AG09319 (cell line): ENCODE data around the gene VPS11.

Experiments
- DNase-seq: peaks from one replicate; pipeline ENCODE4 v3.0.0-alpha.2; 2010; ENCODE audit warnings: low read depth; ENCODE audit errors: extremely low read depth
- TF ChIP-seq, protein P1 (sequence below): IDR thresholded peaks from 2 replicates; pipeline ENCODE4 v1.5.1; 2011; ENCODE audit warnings: low read depth, mild to moderate bottlenecking, inconsistent platforms, low read length, moderate library complexity

The VPS11 gene

DNA sequence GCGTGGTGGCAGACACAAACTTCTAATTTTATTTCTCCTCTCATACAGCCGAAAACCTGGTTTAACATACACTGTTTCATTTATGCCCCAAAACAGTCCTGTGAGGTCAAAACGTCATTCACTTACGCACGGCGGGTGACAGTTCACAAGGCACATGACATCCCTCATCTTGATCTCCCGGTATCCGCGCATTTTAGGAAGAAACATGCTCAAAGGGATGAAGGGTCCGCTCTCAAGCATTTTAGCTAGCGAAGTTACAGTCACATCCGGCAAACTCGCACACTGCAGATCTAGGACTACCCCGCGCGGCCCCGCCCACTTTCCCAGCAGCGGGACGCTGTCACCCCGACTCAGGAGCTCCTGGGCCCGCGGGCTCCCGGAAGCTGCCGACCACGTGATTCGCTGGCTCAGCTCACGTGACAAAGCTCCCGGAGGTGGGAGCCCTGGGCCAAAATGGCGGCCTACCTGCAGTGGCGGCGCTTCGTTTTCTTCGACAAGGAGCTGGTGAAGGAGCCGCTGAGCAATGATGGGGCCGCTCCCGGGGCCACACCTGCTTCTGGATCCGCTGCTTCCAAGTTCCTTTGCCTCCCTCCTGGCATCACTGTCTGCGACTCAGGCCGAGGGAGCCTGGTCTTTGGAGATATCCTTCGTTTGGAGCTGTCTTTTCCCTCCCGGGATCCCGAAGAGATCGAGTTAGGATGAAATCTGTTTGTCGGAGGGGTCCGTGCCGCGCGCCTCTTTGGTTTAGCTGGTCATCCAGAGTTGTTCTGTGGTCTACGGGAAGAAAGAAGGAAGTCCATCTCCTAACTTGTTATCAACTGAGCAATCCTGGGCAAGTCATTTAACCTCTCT, at the start of gene VPS11:
VPS11 (plus strand) TSS at position 448 of the 852 bp plus-strand sequence; CDS start at position 454, 6 bp downstream.
- DNase-seq, result peak; percentile 87
- TF ChIP-seq, protein P1, sequence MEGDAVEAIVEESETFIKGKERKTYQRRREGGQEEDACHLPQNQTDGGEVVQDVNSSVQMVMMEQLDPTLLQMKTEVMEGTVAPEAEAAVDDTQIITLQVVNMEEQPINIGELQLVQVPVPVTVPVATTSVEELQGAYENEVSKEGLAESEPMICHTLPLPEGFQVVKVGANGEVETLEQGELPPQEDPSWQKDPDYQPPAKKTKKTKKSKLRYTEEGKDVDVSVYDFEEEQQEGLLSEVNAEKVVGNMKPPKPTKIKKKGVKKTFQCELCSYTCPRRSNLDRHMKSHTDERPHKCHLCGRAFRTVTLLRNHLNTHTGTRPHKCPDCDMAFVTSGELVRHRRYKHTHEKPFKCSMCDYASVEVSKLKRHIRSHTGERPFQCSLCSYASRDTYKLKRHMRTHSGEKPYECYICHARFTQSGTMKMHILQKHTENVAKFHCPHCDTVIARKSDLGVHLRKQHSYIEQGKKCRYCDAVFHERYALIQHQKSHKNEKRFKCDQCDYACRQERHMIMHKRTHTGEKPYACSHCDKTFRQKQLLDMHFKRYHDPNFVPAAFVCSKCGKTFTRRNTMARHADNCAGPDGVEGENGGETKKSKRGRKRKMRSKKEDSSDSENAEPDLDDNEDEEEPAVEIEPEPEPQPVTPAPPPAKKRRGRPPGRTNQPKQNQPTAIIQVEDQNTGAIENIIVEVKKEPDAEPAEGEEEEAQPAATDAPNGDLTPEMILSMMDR, result no peak

DNA sequence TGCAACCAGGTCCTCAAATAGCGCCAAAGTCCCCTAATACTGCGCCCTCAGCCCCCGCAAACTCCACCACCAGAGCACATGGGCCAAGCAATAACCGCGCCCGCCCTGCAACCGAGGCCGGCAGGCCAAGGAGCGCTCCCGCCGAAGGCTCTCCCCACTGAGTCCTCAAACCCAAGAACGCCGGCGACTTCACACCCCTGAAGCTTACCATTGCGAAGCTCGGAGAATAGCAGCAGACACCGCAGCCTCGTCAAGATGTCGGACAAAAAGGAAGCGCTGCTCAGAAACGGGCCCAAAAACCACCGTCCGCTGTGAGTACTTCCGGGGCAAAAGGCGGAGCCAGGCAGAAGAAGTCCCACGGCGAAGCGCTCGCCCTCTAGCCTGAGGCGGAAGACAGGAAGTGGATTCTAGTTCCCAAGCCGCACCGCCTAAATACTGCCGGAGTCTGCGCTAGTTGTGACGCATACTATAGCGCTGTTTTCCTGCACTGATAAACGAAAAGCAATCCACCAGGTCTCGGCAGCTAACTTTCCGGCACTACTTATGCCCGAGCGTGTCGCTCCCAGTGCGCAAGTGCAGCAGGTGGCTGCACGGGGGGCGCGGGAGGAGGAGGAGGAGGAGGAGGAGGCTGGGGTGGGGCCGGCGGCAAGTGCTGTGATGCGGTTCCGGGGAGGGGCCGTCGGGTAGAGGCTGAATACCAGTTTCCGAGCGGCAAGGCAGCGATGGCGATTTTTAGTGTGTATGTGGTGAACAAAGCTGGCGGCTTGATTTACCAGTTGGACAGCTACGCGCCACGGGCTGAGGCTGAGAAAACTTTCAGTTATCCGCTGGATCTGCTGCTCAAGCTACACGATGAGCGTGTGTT, 49.3 kb upstream of the VPS11 start, which contains the start of the genes RPS25 and TRAPPC4:
RPS25 (minus strand) TSS at position 270 of the 865 bp plus-strand sequence; CDS start at position 211, 59 bp downstream.
TRAPPC4 (plus strand) TSS at position 693 of the 865 bp plus-strand sequence; CDS start at position 723, 30 bp downstream.
- TF ChIP-seq, protein P1, result no peak
- DNase-seq, result peak; percentile 79

DNA sequence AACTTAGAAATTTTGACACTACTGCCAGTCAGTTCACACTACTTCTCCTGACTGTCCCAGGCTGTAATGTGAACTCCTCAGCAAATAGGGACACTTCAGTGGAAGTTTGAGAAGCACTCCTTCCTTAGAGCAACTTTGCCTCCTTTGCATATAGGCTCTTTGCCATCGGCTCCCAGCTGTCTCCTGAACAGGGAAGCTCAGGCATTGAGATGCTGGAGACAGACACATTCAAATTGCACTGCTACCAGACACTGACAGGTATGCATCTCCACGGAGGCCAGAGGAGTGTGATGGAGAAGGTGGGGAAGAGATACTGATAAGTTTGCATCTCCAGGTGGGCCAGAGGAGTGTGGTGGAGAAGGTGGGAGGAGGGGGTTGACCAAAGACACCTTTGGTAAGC, 47.6 kb upstream of the VPS11 start:
- TF ChIP-seq, protein P1, result no peak
- no peak for DNase-seq

DNA sequence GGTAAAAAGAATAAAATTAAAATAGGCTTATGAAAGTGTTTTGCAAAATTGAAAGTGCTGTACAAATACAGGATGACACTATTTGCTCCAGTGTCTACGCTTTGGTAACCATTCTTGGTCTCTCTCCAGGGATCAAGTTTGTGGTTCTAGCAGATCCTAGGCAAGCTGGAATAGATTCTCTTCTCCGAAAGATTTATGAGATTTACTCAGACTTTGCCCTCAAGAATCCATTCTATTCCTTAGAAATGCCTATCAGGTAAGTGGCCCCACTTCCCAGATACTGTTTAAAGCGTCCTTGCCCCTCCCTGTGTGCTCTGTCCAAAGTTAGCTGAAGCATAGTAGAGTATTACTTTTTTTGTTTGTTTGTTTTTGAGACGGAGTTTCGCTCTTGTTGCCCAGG, 46.0 kb upstream of the VPS11 start:
- DNase-seq, result no peak
- TF ChIP-seq, protein P1, result no peak

DNA sequence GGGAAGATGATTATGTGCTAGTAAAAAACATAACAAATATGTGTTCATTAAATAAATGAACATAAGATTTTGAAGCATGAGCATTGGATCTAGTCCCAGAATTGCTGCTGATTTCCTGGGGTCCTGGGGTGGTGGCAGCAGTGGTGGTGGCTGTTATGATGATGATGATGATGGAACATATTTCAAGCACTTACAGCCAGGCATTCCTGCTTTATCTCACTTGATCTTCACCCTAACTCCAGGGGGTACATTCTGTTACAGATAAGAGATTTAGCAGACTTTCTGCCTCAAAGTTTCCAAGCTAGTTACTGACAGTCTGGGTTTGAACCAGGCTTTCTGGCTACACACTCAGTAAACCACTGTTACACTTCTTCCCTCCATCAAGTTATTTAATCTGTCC, 43.9 kb upstream of the VPS11 start:
- TF ChIP-seq, protein P1, result no peak
- no peak for DNase-seq

DNA sequence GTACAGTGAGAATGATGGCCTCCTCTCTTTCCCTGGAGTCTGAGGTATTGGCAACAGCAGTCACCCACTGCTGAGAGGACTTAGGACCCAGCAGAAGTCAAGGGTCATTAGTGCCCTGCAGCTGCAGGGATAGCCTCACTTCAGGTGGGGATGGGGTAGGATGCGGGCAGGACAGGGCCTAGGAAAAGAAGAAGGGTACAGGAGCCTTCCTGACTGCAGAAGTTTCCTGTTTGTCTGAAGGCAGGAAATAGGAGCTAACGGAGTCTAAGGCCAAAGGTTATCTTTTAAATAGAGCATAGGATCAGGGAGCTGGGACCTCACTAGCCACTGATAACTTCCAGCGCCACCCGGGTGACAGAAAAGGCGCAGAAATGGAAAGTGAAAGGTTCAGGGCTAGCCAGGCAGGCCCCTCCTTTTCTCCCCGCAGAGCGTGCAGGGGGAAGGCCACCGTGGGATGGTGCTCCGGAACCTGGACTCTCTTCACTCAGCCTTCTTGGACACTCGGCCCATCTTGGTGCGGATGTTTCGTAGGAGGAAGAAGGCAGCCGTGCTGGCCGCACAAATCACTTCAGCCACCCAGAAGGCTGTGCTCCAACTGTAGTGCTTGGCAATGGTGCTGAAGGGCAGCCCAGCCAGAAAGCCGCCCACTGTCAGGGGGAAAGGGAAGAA, 43.1 kb upstream of the VPS11 start:
- DNase-seq, result no peak
- TF ChIP-seq, protein P1, result no peak
